Spleen (tissue), 11 donors: ENCODE results near the gene CANT1. TPM values are rescaled to one million over a fixed set of nuclear protein-coding genes. Genes with fewer than 3 reads are reported as not detected.

ENCODE experiments used
- DNase-seq: peaks from one replicate; pipeline ENCODE4 v3.0.0-alpha.2; 2020
- H3K27ac ChIP-seq, 8 donors: fragments of 200-600 bp; sonication (generic) in 7 of 8; 1 replicate in 4 of 8; 2 replicates in 4 of 8; pipeline versions ENCODE4 v1.5.0 to v1.8.0; 2016 to 2021; ENCODE audit warnings: inconsistent platforms in 4 of 8, mild to moderate bottlenecking in 4 of 8, moderate library complexity in 1 of 8
- H3K27me3 ChIP-seq, 7 donors: fragments of 200-600 bp; sonication (generic) in 6 of 7; replicated peaks in 1 of 7; 1 replicate in 4 of 7; 2 replicates in 3 of 7; pipeline versions ENCODE4 v1.5.0 to v1.8.0; 2016 to 2021; ENCODE audit warnings: inconsistent platforms in 3 of 7, mild to moderate bottlenecking in 1 of 7
- H3K36me3 ChIP-seq, 6 donors: fragments of 200-600 bp; sonication (generic) in 5 of 6; 1 replicate in 4 of 6; 2 replicates in 2 of 6; pipeline versions ENCODE4 v1.5.0 to v1.8.0; 2016 to 2021; ENCODE audit warnings: inconsistent platforms in 2 of 6
- H3K4me1 ChIP-seq, 6 donors: fragments of 200-600 bp; sonication (generic) in 5 of 6; 1 replicate in 3 of 6; 2 replicates in 3 of 6; pipeline versions ENCODE4 v1.5.0 to v1.8.0; 2016 to 2021; ENCODE audit warnings: inconsistent platforms in 3 of 6
- H3K4me3 ChIP-seq, 8 donors: fragments of 200-600 bp; sonication (generic) in 7 of 8; 1 replicate in 4 of 8; 2 replicates in 4 of 8; pipeline versions ENCODE4 v1.5.0 to v1.8.0; 2016 to 2021; ENCODE audit warnings: inconsistent platforms in 4 of 8, mild to moderate bottlenecking in 4 of 8, moderate library complexity in 2 of 8
- H3K9me3 ChIP-seq, 8 donors: fragments of 200-600 bp; sonication (generic) in 7 of 8; 1 replicate in 4 of 8; 2 replicates in 4 of 8; pipeline versions ENCODE4 v1.5.0 to v1.8.0; 2016 to 2021; ENCODE audit warnings: inconsistent platforms in 4 of 8
- POLR2A ChIP-seq, 3 donors: fragments of 450-650 bp; IDR thresholded peaks; one replicate each; pipeline ENCODE4 v1.5.1; 2017; ENCODE audit warnings: antibody characterized with exemption in 3 of 3, mild to moderate bottlenecking in 1 of 3
- POLR2AphosphoS5 ChIP-seq, 3 donors: sonication (generic); formaldehyde crosslinking; IDR thresholded peaks; one replicate each; pipeline ENCODE4 v1.5.1; 2017; ENCODE audit warnings: antibody characterized with exemption in 3 of 3
- WGBS, 5 donors: extraction: QIAGEN DNeasy Blood & Tissue Kit in 3 of 5; methylation state at CpG; one replicate each; pipeline versions ENCODE4 v1.1.5 to v1.1.7; 2013 to 2018; 5-methylcytosine and 5-hydroxymethylcytosine counted together
- intact Hi-C: fragments of 100-400 bp; cut with DNase I; formaldehyde crosslinking; loops from one replicate; pipeline ENCODE4 v1.15.0; 2023; ENCODE audit warnings: low total_unique reads
- polyA plus RNA-seq, 3 donors: library from polyadenylated mRNA; stranded (reverse); fragments of 200-250 nt; gene quantifications; one replicate each; pipeline ENCODE4 v1.2.1, GENCODE V29; 2013
- total RNA-seq, 7 donors: library from RNA; depleted of rRNA in 3 of 7; stranded (reverse); fragments of >200 nt in 3 of 7; fragmentation: NEBNext Ultra II Directional in 4 of 7; extraction: Animal tissue kit (Norgen Biotek cat#: 25700) in 4 of 7; gene quantifications; one replicate each; pipeline versions ENCODE4 v1.1.0 to v1.2.1, GENCODE V29; 2016 to 2021
- TF ChIP-seq, protein P1 (sequence below), 11 experiments: fragments of 200-600 bp in 7 of 11; fragments of 450-650 bp in 4 of 11; sonication (generic) in 4 of 11; IDR thresholded peaks in 8 of 11; conservative IDR thresholded peaks in 3 of 11; 1 replicate in 7 of 11; 2 replicates in 4 of 11; pipeline versions ENCODE4 v1.4.0 to v1.8.0; 2016 to 2021; ENCODE audit warnings: antibody characterized with exemption in 11 of 11, inconsistent platforms in 4 of 11, mild to moderate bottlenecking in 1 of 11
- donor health status: healthy with polysubstance abuse.
- donor health status: DM: no; HTN: no; CAD: no; lungs with moderate emphysema.
- donor health status: DM: no; HTN: no; CAD: no.
- donor health status: Bipolar disorder and iron deficiency.
- donor health status: healthy.
- donor health status: DM: no; HTN: no; CAD: no.
- donor health status: DM: yes; HTN: yes; CAD: no.

Gene CANT1
- total and polyA plus RNA-seq, 10 donors = 11.2 to 76.6 (median 50.2) TPM

DNA sequence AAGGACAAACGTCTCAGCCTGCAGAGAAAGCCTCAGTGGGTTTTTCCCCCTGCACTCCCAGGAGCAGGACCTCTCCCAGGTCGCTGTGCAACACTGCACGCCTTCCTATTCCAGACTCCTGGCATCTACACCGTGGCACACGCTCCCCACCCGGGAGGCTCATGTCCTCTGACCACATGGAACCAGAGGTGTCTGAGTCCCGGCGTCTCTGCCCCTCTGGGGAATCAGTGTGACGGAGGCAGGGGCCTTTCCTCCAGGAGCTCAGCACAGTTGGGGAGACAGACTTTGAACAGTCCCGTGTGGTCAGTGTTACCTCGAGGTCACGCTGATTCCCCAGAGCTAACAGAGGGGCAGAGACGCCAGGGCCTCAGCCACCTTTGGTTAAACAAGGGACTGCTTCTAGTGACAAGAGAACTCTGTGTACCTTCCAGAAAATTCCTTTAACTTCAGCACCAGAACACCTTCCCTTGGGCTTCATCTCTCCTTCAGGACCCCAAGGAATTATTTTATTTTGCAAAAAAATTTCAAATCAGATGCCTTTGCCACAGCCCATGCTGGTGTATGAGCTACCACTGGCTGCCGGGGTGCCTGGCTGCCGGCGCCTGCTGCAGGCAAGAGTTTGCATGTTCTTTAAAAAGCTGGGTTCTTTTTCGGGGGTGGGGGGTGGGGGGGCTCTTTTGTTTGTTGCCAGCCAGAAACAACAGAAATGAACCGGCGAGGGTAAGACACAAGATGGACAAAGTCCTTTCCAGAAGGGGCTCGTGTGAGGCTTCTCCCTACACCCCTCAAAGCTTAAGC is 6.6 kb downstream of the CANT1 start:
- H3K36me3 ChIP-seq = peaks cover 0 to 74% (median 26%) of the 10 kb centered on the region in 6 donors
- 84 to 89% (median 86%) methylated on average over 20 of the region's 20 CpGs for WGBS, 5 donors
- DNase-seq = no peak
- peaks cover 25 to 74% (median 51%) of the 10 kb centered on the region in 6 donors for H3K4me1 ChIP-seq
- TF ChIP-seq, protein P1, sequence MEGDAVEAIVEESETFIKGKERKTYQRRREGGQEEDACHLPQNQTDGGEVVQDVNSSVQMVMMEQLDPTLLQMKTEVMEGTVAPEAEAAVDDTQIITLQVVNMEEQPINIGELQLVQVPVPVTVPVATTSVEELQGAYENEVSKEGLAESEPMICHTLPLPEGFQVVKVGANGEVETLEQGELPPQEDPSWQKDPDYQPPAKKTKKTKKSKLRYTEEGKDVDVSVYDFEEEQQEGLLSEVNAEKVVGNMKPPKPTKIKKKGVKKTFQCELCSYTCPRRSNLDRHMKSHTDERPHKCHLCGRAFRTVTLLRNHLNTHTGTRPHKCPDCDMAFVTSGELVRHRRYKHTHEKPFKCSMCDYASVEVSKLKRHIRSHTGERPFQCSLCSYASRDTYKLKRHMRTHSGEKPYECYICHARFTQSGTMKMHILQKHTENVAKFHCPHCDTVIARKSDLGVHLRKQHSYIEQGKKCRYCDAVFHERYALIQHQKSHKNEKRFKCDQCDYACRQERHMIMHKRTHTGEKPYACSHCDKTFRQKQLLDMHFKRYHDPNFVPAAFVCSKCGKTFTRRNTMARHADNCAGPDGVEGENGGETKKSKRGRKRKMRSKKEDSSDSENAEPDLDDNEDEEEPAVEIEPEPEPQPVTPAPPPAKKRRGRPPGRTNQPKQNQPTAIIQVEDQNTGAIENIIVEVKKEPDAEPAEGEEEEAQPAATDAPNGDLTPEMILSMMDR (IDR thresholded peaks at IDR 0.05 in 8 of 11, conservative IDR thresholded peaks at IDR 0.05 in 3 of 11) = no peak
- TF ChIP-seq POLR2AphosphoS5 (IDR thresholded peaks at IDR 0.05) (no peak), POLR2A (IDR thresholded peaks at IDR 0.05) (no peak)
- no peaks in the 10 kb centered on the region for H3K27me3 ChIP-seq
- no peaks in the 10 kb centered on the region for H3K9me3 ChIP-seq
- no peak overlapping the region for H3K27ac ChIP-seq
- intact Hi-C loops = no loop called here
- H3K4me3 ChIP-seq = no peak overlapping the region

DNA sequence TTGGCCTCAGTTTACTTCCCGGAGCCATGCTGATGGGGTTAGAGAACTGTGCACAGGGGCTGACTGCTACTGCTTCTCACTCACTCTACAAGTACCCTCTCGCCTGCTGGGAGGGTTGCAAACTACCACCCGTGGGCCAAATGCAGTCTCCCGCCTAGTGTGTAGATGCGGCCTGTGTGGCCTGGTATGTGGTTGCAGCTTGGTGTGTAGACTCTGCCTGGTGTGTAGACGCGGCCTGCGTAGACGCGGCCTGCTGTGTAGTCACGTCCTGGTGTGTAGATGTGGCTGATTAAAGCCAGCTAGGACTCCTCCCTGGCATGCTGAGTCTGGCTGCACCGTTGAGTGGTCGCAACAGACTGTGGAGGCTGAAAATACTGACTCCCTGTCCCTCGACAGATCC is 7.3 kb downstream of the CANT1 start:
- intact Hi-C loops = no loop called here
- H3K9me3 ChIP-seq = no peaks in the 10 kb centered on the region

DNA sequence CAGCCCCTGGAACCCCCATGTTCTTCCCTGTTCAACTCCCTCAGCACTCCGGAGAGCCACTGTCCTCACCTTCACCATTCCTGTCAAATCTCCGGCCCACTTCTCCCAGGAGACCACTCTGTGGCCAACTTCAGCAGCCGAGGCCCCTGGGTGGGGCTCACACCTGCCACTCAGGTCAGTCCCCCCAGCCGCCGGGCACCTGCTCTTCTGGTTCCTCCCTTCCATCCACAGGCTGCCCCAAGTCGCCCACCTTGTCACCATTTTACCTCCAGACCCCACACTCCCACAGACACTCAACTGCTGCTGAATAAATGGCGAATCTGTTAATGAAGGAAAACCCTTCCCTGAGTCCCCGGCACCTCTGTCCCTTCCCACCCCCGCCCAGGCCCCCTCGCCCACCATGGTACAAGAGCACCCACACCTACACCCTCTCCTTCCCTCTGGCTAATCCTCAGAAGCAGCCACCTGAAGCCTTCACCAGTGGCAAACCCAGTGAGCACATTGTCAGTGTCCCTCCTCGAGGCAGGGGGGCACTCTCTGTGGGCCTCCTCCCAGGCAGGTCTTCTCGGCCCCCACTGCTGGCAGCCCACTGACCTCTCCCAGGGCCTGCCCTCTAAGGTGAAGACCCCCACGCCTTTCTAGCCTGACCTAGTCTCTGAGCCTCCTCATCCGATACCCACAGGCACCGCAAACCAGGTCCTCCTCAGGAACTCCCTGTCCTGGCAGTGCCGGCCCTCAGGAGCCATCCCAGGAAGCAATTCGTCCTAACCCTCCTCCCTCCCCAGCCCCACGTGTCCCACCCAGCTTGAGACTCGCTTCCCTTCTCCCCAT is 8.2 kb downstream of the CANT1 start:
- H3K27me3 ChIP-seq = no peaks in the 10 kb centered on the region
- peak overlapping the region in 2 of 8 donors; percentile 9 to 30 for H3K27ac ChIP-seq
- peaks cover 0 to 75% (median 42%) of the 10 kb centered on the region in 6 donors for H3K36me3 ChIP-seq
- 86 to 96% (median 91%) methylated on average over 19 of the region's 19 CpGs for WGBS, 5 donors
- intact Hi-C loops = no loop called here
- H3K9me3 ChIP-seq = no peaks in the 10 kb centered on the region
- no peak overlapping the region for H3K4me3 ChIP-seq
- DNase-seq = no peak
- TF ChIP-seq POLR2AphosphoS5 (IDR thresholded peaks at IDR 0.05) (no peak), POLR2A (IDR thresholded peaks at IDR 0.05) (no peak)
- TF ChIP-seq, protein P1 (IDR thresholded peaks at IDR 0.05 in 8 of 11, conservative IDR thresholded peaks at IDR 0.05 in 3 of 11) = no peak
- peaks cover 10 to 74% (median 51%) of the 10 kb centered on the region in 6 donors for H3K4me1 ChIP-seq

More for the DNA sequence above, 7.3 kb downstream of the CANT1 start:
- no peak for DNase-seq
- peaks cover 0 to 74% (median 33%) of the 10 kb centered on the region in 6 donors for H3K36me3 ChIP-seq
- TF ChIP-seq POLR2A (IDR thresholded peaks at IDR 0.05) = no peak
- no peak for TF ChIP-seq POLR2AphosphoS5 (IDR thresholded peaks at IDR 0.05)
- TF ChIP-seq, protein P1 (IDR thresholded peaks at IDR 0.05 in 8 of 11, conservative IDR thresholded peaks at IDR 0.05 in 3 of 11) = no peak
- H3K4me3 ChIP-seq = no peak overlapping the region
- no peaks in the 10 kb centered on the region for H3K27me3 ChIP-seq
- WGBS, 5 donors = 89 to 95% (median 92%) methylated on average over 14 of the region's 14 CpGs
- peaks cover 19 to 74% (median 51%) of the 10 kb centered on the region in 6 donors for H3K4me1 ChIP-seq
- no peak overlapping the region for H3K27ac ChIP-seq
